Thoracic aorta (tissue), 2 donors: ENCODE measurements around the gene CDC37L1. TPM values are rescaled to one million over a fixed set of nuclear protein-coding genes. Genes with fewer than 3 reads are reported as not detected.

Experiments used
- ATAC-seq: fragments of 150-250 bp; one replicate; pipeline ENCODE4 v1.8.0; 2017; ENCODE audit warnings: low read depth; ENCODE audit not compliant: insufficient number of reproducible peaks, low FRiP score
- DNase-seq: peaks from one replicate; pipeline ENCODE4 v3.0.0-alpha.2; 2020; ENCODE audit warnings: low spot score
- H3K27ac ChIP-seq, 2 donors: fragments of 200-600 bp; sonication (generic); 1 replicate in 1 of 2; 2 replicates in 1 of 2; pipeline ENCODE4 v1.5.1; 2016; ENCODE audit warnings: mild to moderate bottlenecking in 2 of 2, moderate library complexity in 2 of 2
- H3K27me3 ChIP-seq: fragments of 200-600 bp; sonication (generic); replicated peaks from 2 replicates; pipeline ENCODE4 v1.6.0; 2016; ENCODE audit warnings: mild to moderate bottlenecking; ENCODE audit not compliant: insufficient read depth
- H3K36me3 ChIP-seq: fragments of 200-600 bp; sonication (generic); one replicate; pipeline ENCODE4 v1.5.1; 2016
- H3K4me1 ChIP-seq, 2 donors: fragments of 200-600 bp; sonication (generic); 1 replicate in 1 of 2; 2 replicates in 1 of 2; pipeline versions ENCODE4 v1.5.1 to v1.6.0; 2016; ENCODE audit warnings: low read depth in 2 of 2, mild to moderate bottlenecking in 1 of 2; ENCODE audit not compliant: control insufficient read depth in 1 of 2
- H3K4me3 ChIP-seq: fragments of 200-600 bp; sonication (generic); 2 replicates; pipeline ENCODE4 v1.5.1; 2016; ENCODE audit warnings: mild to moderate bottlenecking
- H3K9me3 ChIP-seq: fragments of 200-600 bp; sonication (generic); 2 replicates; pipeline ENCODE4 v1.5.1; 2016
- total RNA-seq, 2 donors: library from RNA; depleted of rRNA; stranded (reverse); fragments of >200 nt; gene quantifications; one replicate each; pipeline versions ENCODE4 v1.1.0 to v1.2.3, GENCODE V29; 2016
- TF ChIP-seq, protein P1 (sequence below): fragments of 200-600 bp; sonication (generic); IDR thresholded peaks from one replicate; pipeline ENCODE4 v1.5.1; 2019; ENCODE audit warnings: antibody characterized with exemption

CDC37L1 gene
- total RNA-seq, 2 donors from 2014 or later, result 22.5 to 46.2 TPM

DNA sequence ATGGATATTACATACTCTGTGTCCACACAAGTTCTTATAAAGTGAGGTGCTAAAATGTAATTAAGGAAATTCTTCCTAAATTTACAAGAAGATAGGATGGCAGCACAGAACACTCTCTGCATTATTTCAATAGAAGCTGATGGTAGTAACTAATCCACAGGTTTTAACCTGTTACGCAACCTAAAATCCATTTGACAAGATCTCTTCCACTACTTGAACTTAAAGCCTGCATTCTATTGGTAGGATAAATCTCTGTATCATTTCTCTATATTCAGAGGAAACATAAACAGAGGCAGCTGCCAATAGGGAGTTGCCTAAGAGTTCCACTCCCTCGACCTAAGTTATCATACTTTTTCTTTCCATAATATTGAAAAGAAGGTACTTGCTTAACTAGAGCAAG is 21.6 kb downstream of the CDC37L1 start:
- no peak for ATAC-seq
- no peak for DNase-seq
- Histone ChIP-seq H3K4me1 (no peaks in the 10 kb centered on the region), H3K4me3 (no peak overlapping the region), H3K9me3 (no peaks in the 10 kb centered on the region), H3K36me3 (peaks cover 26% of the 10 kb centered on the region), H3K27ac (no peak overlapping the region), H3K27me3 (no peaks in the 10 kb centered on the region)
- TF ChIP-seq, protein P1, sequence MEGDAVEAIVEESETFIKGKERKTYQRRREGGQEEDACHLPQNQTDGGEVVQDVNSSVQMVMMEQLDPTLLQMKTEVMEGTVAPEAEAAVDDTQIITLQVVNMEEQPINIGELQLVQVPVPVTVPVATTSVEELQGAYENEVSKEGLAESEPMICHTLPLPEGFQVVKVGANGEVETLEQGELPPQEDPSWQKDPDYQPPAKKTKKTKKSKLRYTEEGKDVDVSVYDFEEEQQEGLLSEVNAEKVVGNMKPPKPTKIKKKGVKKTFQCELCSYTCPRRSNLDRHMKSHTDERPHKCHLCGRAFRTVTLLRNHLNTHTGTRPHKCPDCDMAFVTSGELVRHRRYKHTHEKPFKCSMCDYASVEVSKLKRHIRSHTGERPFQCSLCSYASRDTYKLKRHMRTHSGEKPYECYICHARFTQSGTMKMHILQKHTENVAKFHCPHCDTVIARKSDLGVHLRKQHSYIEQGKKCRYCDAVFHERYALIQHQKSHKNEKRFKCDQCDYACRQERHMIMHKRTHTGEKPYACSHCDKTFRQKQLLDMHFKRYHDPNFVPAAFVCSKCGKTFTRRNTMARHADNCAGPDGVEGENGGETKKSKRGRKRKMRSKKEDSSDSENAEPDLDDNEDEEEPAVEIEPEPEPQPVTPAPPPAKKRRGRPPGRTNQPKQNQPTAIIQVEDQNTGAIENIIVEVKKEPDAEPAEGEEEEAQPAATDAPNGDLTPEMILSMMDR, result no peak

DNA sequence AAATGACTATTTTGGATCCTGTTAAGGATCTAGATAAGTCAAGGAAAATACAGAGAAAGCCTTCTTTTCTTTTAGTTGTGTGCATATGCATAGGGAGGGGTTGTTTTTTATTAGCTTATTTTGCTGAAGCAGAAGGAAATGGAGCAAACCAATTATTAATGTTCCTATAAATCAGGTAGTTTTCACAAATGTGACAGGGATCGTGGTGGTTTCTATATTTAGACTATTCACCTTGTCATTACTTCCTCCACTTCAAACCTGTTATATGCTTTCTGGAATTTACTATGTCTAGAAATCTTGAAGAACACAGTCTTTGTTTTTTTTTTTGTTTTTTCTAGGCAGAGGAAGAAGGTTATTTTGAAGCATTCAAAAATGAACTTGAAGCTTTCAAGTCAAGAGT is 22.2 kb downstream of the CDC37L1 start:
- TF ChIP-seq, protein P1, result no peak
- Histone ChIP-seq H3K27ac (no peak overlapping the region), H3K4me3 (no peak overlapping the region), H3K36me3 (peaks cover 26% of the 10 kb centered on the region), H3K4me1 (no peaks in the 10 kb centered on the region), H3K9me3 (no peaks in the 10 kb centered on the region), H3K27me3 (no peaks in the 10 kb centered on the region)
- no peak for ATAC-seq
- DNase-seq, result no peak

DNA sequence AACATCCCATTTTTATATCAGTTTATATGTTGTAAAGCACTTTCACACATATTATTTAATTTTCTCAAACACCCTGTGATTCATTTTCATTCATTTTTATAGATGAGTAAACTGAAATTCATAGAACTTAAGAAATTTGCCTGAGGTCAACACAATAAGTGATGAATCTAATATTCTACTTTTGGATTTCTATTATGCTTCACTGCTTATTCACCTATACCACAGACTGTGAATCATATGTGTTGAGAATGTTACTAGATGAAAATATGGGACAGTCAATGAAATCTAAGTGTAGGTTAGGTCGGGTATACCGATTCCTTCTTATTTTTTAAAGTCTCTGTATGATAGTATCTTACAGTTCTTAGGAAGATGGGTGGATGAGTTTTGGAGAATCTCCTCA is 24.8 kb downstream of the CDC37L1 start:
- H3K36me3 ChIP-seq, result peaks cover 19% of the 10 kb centered on the region
- no peaks in the 10 kb centered on the region for H3K4me1 ChIP-seq
- TF ChIP-seq, protein P1, result no peak
- ATAC-seq, result no peak
- H3K27me3 ChIP-seq, result no peaks in the 10 kb centered on the region
- no peaks in the 10 kb centered on the region for H3K9me3 ChIP-seq
- no peak overlapping the region for H3K27ac ChIP-seq
- no peak for DNase-seq
- H3K4me3 ChIP-seq, result no peak overlapping the region

DNA sequence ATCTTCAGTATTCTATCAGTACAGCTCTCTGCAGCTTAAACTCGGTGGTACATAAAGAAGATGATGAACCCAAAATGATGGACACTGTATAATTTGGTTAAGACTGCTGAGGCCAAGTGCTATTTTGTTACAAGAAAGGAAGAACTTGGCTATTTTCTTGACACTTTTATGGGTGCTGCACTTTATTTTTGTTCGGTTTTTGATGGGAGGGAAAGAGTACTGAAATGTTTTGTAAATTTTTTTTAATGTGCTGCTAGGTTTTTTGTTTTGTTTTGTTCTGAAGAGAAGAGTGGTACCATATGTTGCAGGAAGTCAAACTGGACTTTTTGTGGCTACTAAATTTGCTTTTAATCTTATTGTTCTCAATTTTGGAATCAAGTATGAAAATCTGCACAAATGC is 26.7 kb downstream of the CDC37L1 start:
- DNase-seq (no peak), ATAC-seq (no peak)
- Histone ChIP-seq H3K9me3 (no peaks in the 10 kb centered on the region), H3K4me3 (no peak overlapping the region), H3K36me3 (peaks cover 21% of the 10 kb centered on the region), H3K27ac (no peak overlapping the region), H3K27me3 (no peaks in the 10 kb centered on the region), H3K4me1 (no peaks in the 10 kb centered on the region)
- TF ChIP-seq, protein P1, result no peak

DNA sequence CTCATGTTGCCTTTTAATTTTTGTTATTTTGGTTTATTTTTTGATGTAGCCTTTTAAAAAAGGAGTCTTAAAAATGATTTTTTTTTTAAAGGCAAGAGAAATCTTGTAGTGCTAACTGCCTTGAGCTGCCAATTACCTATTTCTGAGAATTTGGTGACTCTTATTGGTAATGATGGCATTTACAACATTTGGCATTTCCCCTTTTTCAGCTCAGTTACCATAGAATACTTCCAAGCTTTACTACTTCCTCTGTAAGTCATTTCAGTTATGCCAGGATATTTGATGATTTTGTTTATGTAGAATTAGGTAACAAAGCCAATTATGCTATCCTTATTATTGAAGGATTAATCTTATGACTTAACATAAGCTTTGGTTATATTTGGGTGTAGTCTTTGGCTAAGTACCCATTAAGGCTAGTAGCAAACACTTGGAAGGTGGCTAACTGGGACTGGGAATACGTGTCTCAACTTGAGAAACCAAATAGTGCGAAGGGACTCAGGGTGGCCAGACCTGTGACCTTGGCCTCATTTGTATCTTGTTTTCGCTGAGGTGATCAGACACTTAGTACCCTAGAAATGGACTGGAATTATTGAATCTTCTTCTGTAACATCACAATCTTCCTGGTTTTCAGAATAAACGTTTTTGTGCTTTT is 27.7 kb downstream of the CDC37L1 start:
- H3K4me3 ChIP-seq, result no peak overlapping the region
- DNase-seq (no peak), ATAC-seq (no peak)
- H3K4me1 ChIP-seq, result no peaks in the 10 kb centered on the region
- no peaks in the 10 kb centered on the region for H3K9me3 ChIP-seq
- TF ChIP-seq, protein P1, result no peak
- H3K36me3 ChIP-seq, result peaks cover 16% of the 10 kb centered on the region
- H3K27me3 ChIP-seq, result no peaks in the 10 kb centered on the region
- no peak overlapping the region for H3K27ac ChIP-seq
